ENCODE measurements around the gene PILRA.

DNA sequence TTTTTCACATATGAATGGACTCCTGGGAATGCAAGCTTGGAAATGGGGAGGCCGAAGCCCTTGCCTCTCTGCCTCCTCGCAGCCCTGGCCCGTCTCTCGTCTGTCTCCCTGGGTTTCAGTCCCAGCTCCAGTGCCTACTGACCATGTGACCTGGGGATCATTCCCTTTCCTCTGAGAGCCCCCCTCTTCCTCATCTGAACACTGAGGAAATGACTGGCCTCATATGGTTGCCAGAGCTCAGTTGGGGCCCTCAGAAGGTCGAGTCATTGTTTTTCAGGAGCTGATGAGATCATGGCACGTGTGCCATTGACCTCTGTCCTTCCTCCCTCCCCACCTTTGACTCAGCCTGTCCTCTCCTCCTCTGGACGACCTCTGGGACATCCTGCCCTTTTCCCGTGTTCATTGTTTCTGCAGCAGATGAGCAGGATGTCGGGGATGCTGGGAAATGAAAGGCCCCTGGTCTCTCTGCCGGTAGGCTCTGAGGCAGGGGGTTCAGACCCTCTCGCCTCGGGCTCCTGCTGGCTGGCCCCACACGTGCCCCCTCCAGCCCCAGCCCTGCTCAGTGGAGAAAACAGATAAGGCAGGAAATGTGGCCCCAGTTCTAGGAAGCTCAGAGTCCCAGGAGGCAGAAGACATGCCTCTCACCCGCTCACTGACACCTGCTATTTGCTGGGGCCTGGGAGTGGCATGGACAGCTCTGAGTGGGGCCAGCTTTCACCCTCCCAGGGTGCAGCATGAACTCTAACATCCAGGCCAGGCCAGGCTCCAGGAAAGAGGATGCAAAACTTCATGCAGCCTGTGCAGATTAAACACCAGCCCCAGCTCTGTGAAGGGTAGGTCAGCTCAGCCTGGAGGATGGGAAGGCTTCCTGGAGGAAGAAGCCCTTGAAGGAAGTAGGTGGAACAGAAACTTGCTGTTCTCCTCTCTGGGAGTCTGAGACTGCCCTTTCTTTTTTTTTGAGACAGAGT is 71.3 kb downstream of the PILRA start:
- TF ChIP-seq CTCF (IDR thresholded peaks at IDR 0.05; ENCODE audit: poor library complexity) (no peak), EZH2 (IDR thresholded peaks at IDR 0.05; ENCODE audit: borderline replicate concordance) (no peak), EZH2phosphoT487 (IDR thresholded peaks at IDR 0.05; ENCODE audit: low read depth, severe bottlenecking, unreplicated experiment) (no peak)

Measured in hepatocyte (in vitro differentiated cells).